ENCODE data around the gene RIPOR2.

The RIPOR2 gene

DNA sequence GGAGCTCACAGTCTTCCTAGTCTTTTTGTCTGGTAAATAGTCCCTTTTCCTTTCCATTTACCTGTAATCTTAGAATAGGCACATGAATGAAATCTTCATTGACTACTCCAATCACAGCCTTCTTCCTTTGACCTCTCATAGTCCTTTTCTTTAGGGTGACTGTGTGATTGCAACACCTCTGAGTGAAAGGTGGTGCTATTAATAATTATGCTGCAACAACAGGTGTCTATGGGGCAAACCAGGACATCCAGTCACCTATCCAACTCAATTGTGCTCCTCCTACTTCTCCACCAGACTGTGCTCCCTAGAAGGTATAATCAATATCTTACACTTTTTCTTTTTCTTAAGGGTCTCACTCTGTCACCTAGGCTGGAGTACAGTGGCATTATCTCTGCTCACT, 29.4 kb downstream of the RIPOR2 start:
- H3K4me2 ChIP-seq (ENCODE audit: low read length): no peak overlapping the region
- H4K8ac ChIP-seq (ENCODE audit: low read depth, low read length): no peak overlapping the region
- no peak overlapping the region for H3K4me3 ChIP-seq (ENCODE audit: low read length)
- H3K27me3 ChIP-seq (ENCODE audit: insufficient read depth, low read length, poor library complexity): no peaks in the 10 kb centered on the region
- no peak for DNase-seq
- H3K36me3 ChIP-seq (ENCODE audit: control insufficient read depth, insufficient read depth, low read length): no peaks in the 10 kb centered on the region
- no peak overlapping the region for H2BK5ac ChIP-seq (ENCODE audit: low read length)
- H3K4ac ChIP-seq (ENCODE audit: low read depth, low read length): no peak overlapping the region
- H3K56ac ChIP-seq (ENCODE audit: low read length): no peak overlapping the region
- no peaks in the 10 kb centered on the region for H3K79me1 ChIP-seq (ENCODE audit: low read length)
- H4K5ac ChIP-seq (ENCODE audit: low read length): no peak overlapping the region
- no peak overlapping the region for H2BK15ac ChIP-seq (replicated peaks; ENCODE audit: low read depth)
- H3K79me2 ChIP-seq (ENCODE audit: control insufficient read depth, insufficient read depth, low read length): no peaks in the 10 kb centered on the region
- no peak overlapping the region for H3K27ac ChIP-seq (ENCODE audit: low read depth, low read length)
- no peak overlapping the region for H3K18ac ChIP-seq (ENCODE audit: low read length)
- no peak overlapping the region for H2BK120ac ChIP-seq (ENCODE audit: low read depth, low read length)
- H2AK5ac ChIP-seq (ENCODE audit: low read length): no peak overlapping the region
- H3K9ac ChIP-seq (ENCODE audit: low read length): no peak overlapping the region
- H3K4me1 ChIP-seq (ENCODE audit: control insufficient read depth, low read depth, low read length): no peaks in the 10 kb centered on the region
- H3K23ac ChIP-seq (ENCODE audit: low read length): no peak overlapping the region

DNA sequence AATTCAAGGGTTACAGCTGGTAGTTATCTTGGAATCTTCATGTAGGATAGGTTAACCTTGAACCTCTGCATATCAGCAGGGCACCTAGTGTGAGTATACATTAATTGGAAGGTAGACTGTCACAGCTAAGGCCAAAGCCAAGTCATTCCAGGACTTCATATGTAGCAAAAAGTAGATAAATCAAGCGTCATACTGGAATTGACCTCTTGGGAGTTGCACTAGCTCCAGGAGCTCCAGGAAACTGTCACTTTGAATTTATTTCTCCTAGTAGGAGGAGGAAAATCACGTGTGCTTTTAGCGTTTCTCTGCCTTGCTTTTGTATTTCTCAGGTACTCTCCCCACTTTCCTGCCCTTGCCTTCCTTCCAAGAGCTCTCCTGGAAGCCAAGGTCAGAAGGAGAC, 30.3 kb downstream of the RIPOR2 start:
- no peak overlapping the region for H2BK120ac ChIP-seq (ENCODE audit: low read depth, low read length)
- no peaks in the 10 kb centered on the region for H3K4me1 ChIP-seq (ENCODE audit: control insufficient read depth, low read depth, low read length)
- H3K4me3 ChIP-seq (ENCODE audit: low read length): no peak overlapping the region

DNA sequence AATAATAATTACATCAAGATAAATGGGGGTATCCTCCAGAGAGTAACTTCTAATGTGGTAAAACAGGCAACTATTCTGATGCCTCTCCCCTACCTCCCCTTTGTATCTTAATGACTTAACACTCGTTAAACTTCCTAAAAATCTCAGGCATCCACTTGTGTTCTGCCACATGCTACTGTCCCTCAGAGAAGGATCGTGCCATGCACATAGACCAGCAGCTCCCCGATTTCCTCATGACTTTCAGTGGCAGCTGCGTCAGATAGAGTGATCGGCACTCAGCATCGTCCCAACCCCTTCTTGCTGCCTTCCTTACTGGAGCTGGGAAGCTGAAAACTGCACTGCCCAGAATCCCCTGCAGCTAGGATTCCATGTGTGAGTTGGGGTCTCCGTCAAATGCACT, 32.1 kb downstream of the RIPOR2 start:
- Histone ChIP-seq H3K4me1 (ENCODE audit: control insufficient read depth, low read depth, low read length) (no peaks in the 10 kb centered on the region), H2BK120ac (ENCODE audit: low read depth, low read length) (no peak overlapping the region), H3K36me3 (ENCODE audit: control insufficient read depth, insufficient read depth, low read length) (no peaks in the 10 kb centered on the region), H3K4me2 (ENCODE audit: low read length) (no peak overlapping the region), H4K8ac (ENCODE audit: low read depth, low read length) (no peak overlapping the region), H3K79me1 (ENCODE audit: low read length) (no peaks in the 10 kb centered on the region), H4K5ac (ENCODE audit: low read length) (no peak overlapping the region), H3K23ac (ENCODE audit: low read length) (no peak overlapping the region), H3K56ac (ENCODE audit: low read length) (no peak overlapping the region), H3K27ac (ENCODE audit: low read depth, low read length) (no peak overlapping the region), H3K4me3 (ENCODE audit: low read length) (no peak overlapping the region), H2AK5ac (ENCODE audit: low read length) (no peak overlapping the region), H3K4ac (ENCODE audit: low read depth, low read length) (no peak overlapping the region), H2BK5ac (ENCODE audit: low read length) (no peak overlapping the region), H3K9ac (ENCODE audit: low read length) (no peak overlapping the region), H3K27me3 (ENCODE audit: insufficient read depth, low read length, poor library complexity) (no peaks in the 10 kb centered on the region), H2BK15ac (replicated peaks; ENCODE audit: low read depth) (no peak overlapping the region), H3K79me2 (ENCODE audit: control insufficient read depth, insufficient read depth, low read length) (no peaks in the 10 kb centered on the region), H3K18ac (ENCODE audit: low read length) (no peak overlapping the region)
- no peak for DNase-seq
- WGBS (ENCODE audit: extremely low coverage, insufficient coverage, low lambda C conversion rate): no CpG with 5 or more reads among the region's 7 CpGs

More for the DNA sequence above, 30.3 kb downstream of the RIPOR2 start:
- Histone ChIP-seq H3K27me3 (ENCODE audit: insufficient read depth, low read length, poor library complexity) (no peaks in the 10 kb centered on the region), H4K8ac (ENCODE audit: low read depth, low read length) (no peak overlapping the region), H3K27ac (ENCODE audit: low read depth, low read length) (no peak overlapping the region), H3K18ac (ENCODE audit: low read length) (no peak overlapping the region), H4K5ac (ENCODE audit: low read length) (no peak overlapping the region), H3K23ac (ENCODE audit: low read length) (no peak overlapping the region), H3K56ac (ENCODE audit: low read length) (no peak overlapping the region), H2AK5ac (ENCODE audit: low read length) (no peak overlapping the region), H3K4me2 (ENCODE audit: low read length) (no peak overlapping the region), H3K79me1 (ENCODE audit: low read length) (no peaks in the 10 kb centered on the region), H3K4ac (ENCODE audit: low read depth, low read length) (no peak overlapping the region), H3K9ac (ENCODE audit: low read length) (no peak overlapping the region), H2BK15ac (replicated peaks; ENCODE audit: low read depth) (no peak overlapping the region), H2BK5ac (ENCODE audit: low read length) (no peak overlapping the region), H3K36me3 (ENCODE audit: control insufficient read depth, insufficient read depth, low read length) (no peaks in the 10 kb centered on the region), H3K79me2 (ENCODE audit: control insufficient read depth, insufficient read depth, low read length) (no peaks in the 10 kb centered on the region)
- no CpG with 5 or more reads among the region's 3 CpGs for WGBS (ENCODE audit: extremely low coverage, insufficient coverage, low lambda C conversion rate)
- DNase-seq: no peak

GRCh38 chr6:24902782-24903181, 33.0 kb downstream of the RIPOR2 start:
- no peak overlapping the region for H3K4ac ChIP-seq (ENCODE audit: low read depth, low read length)
- H4K5ac ChIP-seq (ENCODE audit: low read length): no peak overlapping the region
- H3K23ac ChIP-seq (ENCODE audit: low read length): no peak overlapping the region
- no peaks in the 10 kb centered on the region for H3K27me3 ChIP-seq (ENCODE audit: insufficient read depth, low read length, poor library complexity)
- no peak overlapping the region for H2BK5ac ChIP-seq (ENCODE audit: low read length)
- H3K36me3 ChIP-seq (ENCODE audit: control insufficient read depth, insufficient read depth, low read length): no peaks in the 10 kb centered on the region
- no peak overlapping the region for H2AK5ac ChIP-seq (ENCODE audit: low read length)
- no peaks in the 10 kb centered on the region for H3K79me1 ChIP-seq (ENCODE audit: low read length)
- H3K9ac ChIP-seq (ENCODE audit: low read length): no peak overlapping the region
- no peak overlapping the region for H2BK15ac ChIP-seq (replicated peaks; ENCODE audit: low read depth)
- H3K56ac ChIP-seq (ENCODE audit: low read length): no peak overlapping the region
- H2BK120ac ChIP-seq (ENCODE audit: low read depth, low read length): no peak overlapping the region
- no peak overlapping the region for H3K4me2 ChIP-seq (ENCODE audit: low read length)
- no peaks in the 10 kb centered on the region for H3K4me1 ChIP-seq (ENCODE audit: control insufficient read depth, low read depth, low read length)
- H3K4me3 ChIP-seq (ENCODE audit: low read length): no peak overlapping the region
- H3K79me2 ChIP-seq (ENCODE audit: control insufficient read depth, insufficient read depth, low read length): no peaks in the 10 kb centered on the region
- no peak overlapping the region for H3K18ac ChIP-seq (ENCODE audit: low read length)
- no peak for DNase-seq
- no CpG with 5 or more reads among the region's 1 CpG for WGBS (ENCODE audit: extremely low coverage, insufficient coverage, low lambda C conversion rate)
- H4K8ac ChIP-seq (ENCODE audit: low read depth, low read length): no peak overlapping the region
- H3K27ac ChIP-seq (ENCODE audit: low read depth, low read length): no peak overlapping the region

GRCh38 chr6:24901698-24902328, 33.9 kb downstream of the RIPOR2 start:
- Histone ChIP-seq H3K4me3 (ENCODE audit: low read length) (no peak overlapping the region), H4K8ac (ENCODE audit: low read depth, low read length) (no peak overlapping the region), H2BK120ac (ENCODE audit: low read depth, low read length) (no peak overlapping the region), H3K4ac (ENCODE audit: low read depth, low read length) (no peak overlapping the region), H3K4me2 (ENCODE audit: low read length) (no peak overlapping the region), H3K36me3 (ENCODE audit: control insufficient read depth, insufficient read depth, low read length) (no peaks in the 10 kb centered on the region), H2AK5ac (ENCODE audit: low read length) (no peak overlapping the region), H3K79me2 (ENCODE audit: control insufficient read depth, insufficient read depth, low read length) (no peaks in the 10 kb centered on the region), H3K9ac (ENCODE audit: low read length) (no peak overlapping the region), H3K27ac (ENCODE audit: low read depth, low read length) (no peak overlapping the region), H3K79me1 (ENCODE audit: low read length) (no peaks in the 10 kb centered on the region), H3K56ac (ENCODE audit: low read length) (no peak overlapping the region), H2BK5ac (ENCODE audit: low read length) (no peak overlapping the region), H3K4me1 (ENCODE audit: control insufficient read depth, low read depth, low read length) (no peaks in the 10 kb centered on the region), H2BK15ac (replicated peaks; ENCODE audit: low read depth) (no peak overlapping the region), H3K23ac (ENCODE audit: low read length) (no peak overlapping the region), H4K5ac (ENCODE audit: low read length) (no peak overlapping the region), H3K27me3 (ENCODE audit: insufficient read depth, low read length, poor library complexity) (no peaks in the 10 kb centered on the region), H3K18ac (ENCODE audit: low read length) (no peak overlapping the region)
- WGBS (ENCODE audit: extremely low coverage, insufficient coverage, low lambda C conversion rate): no CpG with 5 or more reads among the region's 9 CpGs
- no peak for DNase-seq

Measured in mesendoderm (in vitro differentiated cells).